Activated naive CD4-positive, alpha-beta T cell treated with Interleukin-2 at 50 U/mL for 16 hours (primary cell): Measurements from ENCODE around the gene CDHR4.
"Not testable (repeated sequence)": the region's sequence is repeated elsewhere in the genome, so short reads cannot be mapped to it uniquely, and the experiment has no call there.

Source experiments
- DNase-seq: peaks from one replicate; pipeline ENCODE4 v3.0.0-alpha.2; 2020

Gene CDHR4

GRCh38 chr3:49780080-49780974, 19.3 kb downstream of the CDHR4 start:
- DNase-seq = no peak

- no peak for DNase-seq
Measured at GRCh38 chr3:49779358-49780079, 20.2 kb downstream of the CDHR4 start.

- DNase-seq = not testable (repeated sequence)
Measured at GRCh38 chr3:49776101-49776500, 23.6 kb downstream of the CDHR4 start.

- DNase-seq = no peak
Measured at GRCh38 chr3:49775538-49775937, 24.1 kb downstream of the CDHR4 start.

GRCh38 chr3:49772703-49773102, 27.0 kb downstream of the CDHR4 start:
- DNase-seq = no peak

- no peak for DNase-seq
Measured at GRCh38 chr3:49771340-49771938, 28.2 kb downstream of the CDHR4 start.

- no peak for DNase-seq
Measured at GRCh38 chr3:49769926-49770325, 29.7 kb downstream of the CDHR4 start.

- no peak for DNase-seq
Measured at GRCh38 chr3:49769286-49769915, 30.3 kb downstream of the CDHR4 start.

GRCh38 chr3:49763981-49764380, 35.7 kb downstream of the CDHR4 start:
- no peak for DNase-seq

GRCh38 chr3:49761661-49762060, 38.0 kb downstream of the CDHR4 start:
- DNase-seq = no peak

- DNase-seq = no peak
Measured at GRCh38 chr3:49759226-49759625, 40.4 kb downstream of the CDHR4 start.

GRCh38 chr3:49757197-49757596, 42.5 kb downstream of the CDHR4 start:
- DNase-seq = no peak

- DNase-seq = no peak
Measured at GRCh38 chr3:49756036-49756435, 43.6 kb downstream of the CDHR4 start.

- no peak for DNase-seq
Measured at GRCh38 chr3:49754536-49754935, 45.1 kb downstream of the CDHR4 start.

- no peak for DNase-seq
Measured at GRCh38 chr3:49751501-49751900, 48.2 kb downstream of the CDHR4 start.

- no peak for DNase-seq
Measured at GRCh38 chr3:49750056-49750455, 49.6 kb downstream of the CDHR4 start.

- not testable (repeated sequence) for DNase-seq
Measured at GRCh38 chr3:49748874-49749273, 50.8 kb downstream of the CDHR4 start.

GRCh38 chr3:49747792-49748480, 51.7 kb downstream of the CDHR4 start:
- DNase-seq = no peak

GRCh38 chr3:49745986-49746385, 53.7 kb downstream of the CDHR4 start:
- no peak for DNase-seq
